ENCODE results near the gene LYRM2. TPM values are rescaled to one million over a fixed set of nuclear protein-coding genes. Genes with fewer than 3 reads are reported as not detected.

The LYRM2 gene
- total and polyA plus RNA-seq, 2 of the 8 experiments (the other 6 are each of a cell fraction or from before 2014, with no cell fraction given) = 7.3 to 25.7 TPM

- Histone ChIP-seq H4K20me1 (replicated peaks in 1 of 2; ENCODE audit: control insufficient read depth in 1 of 2, insufficient read depth in 2 of 2, low read length in 2 of 2) (no peaks in the 10 kb centered on the region), H3K56ac (replicated peaks; ENCODE audit: insufficient read length, low read depth, low read length) (no peak overlapping the region), H3K27me3 (replicated peaks in 1 of 4; ENCODE audit: control insufficient read depth in 3 of 4, extremely low read depth in 1 of 4, insufficient read depth in 3 of 4, low read length in 3 of 4) (no peaks in the 10 kb centered on the region), H3K23me2 (ENCODE audit: low read depth, low read length) (no peaks in the 10 kb centered on the region), H3K14ac (ENCODE audit: insufficient read length) (no peak overlapping the region), H2BK15ac (ENCODE audit: low read length) (no peak overlapping the region), H3K4ac (replicated peaks; ENCODE audit: insufficient read length, low read depth, low read length) (no peak overlapping the region), H4K91ac (replicated peaks; ENCODE audit: insufficient read length, low read length) (no peak overlapping the region), H3K4me2 (ENCODE audit: insufficient read depth in 1 of 2, low read depth in 2 of 2, low read length in 2 of 2) (no peak overlapping the region), H2BK120ac (replicated peaks; ENCODE audit: low read depth, low read length) (no peak overlapping the region), H2BK5ac (ENCODE audit: low read depth, low read length) (no peak overlapping the region), H2BK20ac (ENCODE audit: low read length) (no peak overlapping the region), H3K36me3 (ENCODE audit: control insufficient read depth in 2 of 4, insufficient read depth in 4 of 4, low read length in 3 of 4) (no peaks in the 10 kb centered on the region), H2BK12ac (ENCODE audit: low read depth, low read length) (no peak overlapping the region), H3K79me1 (ENCODE audit: low read depth, low read length) (no peaks in the 10 kb centered on the region), H3K27ac (ENCODE audit: low read depth, low read length) (no peak overlapping the region), H2AFZ (ENCODE audit: low read length) (no peak overlapping the region), H3K79me2 (ENCODE audit: control insufficient read depth in 1 of 2, insufficient read depth in 2 of 2, low read length in 2 of 2) (no peaks in the 10 kb centered on the region), H3K9me3 (ENCODE audit: insufficient read depth in 2 of 2, low read depth in 1 of 2, low read length in 1 of 2) (no peaks in the 10 kb centered on the region), H3K18ac (ENCODE audit: extremely low read depth, low read length) (no peak overlapping the region), H3K4me1 (replicated peaks in 1 of 4; ENCODE audit: control insufficient read depth in 3 of 4, insufficient read depth in 4 of 4, low read length in 3 of 4) (no peaks in the 10 kb centered on the region), H4K5ac (ENCODE audit: insufficient read length, low read depth, low read length) (no peak overlapping the region), H3K4me3 (ENCODE audit: extremely low read depth in 1 of 4, insufficient read depth in 2 of 4, low read depth in 3 of 4, low read length in 4 of 4) (no peak overlapping the region), H3K9ac (replicated peaks in 1 of 4; ENCODE audit: extremely low read depth in 1 of 4, low read depth in 3 of 4, low read length in 3 of 4) (no peak overlapping the region), H3K23ac (ENCODE audit: insufficient read length) (no peak overlapping the region), H2AK5ac (ENCODE audit: low read depth, low read length) (no peak overlapping the region), H4K8ac (ENCODE audit: extremely low read depth, insufficient read depth, low read length) (no peak overlapping the region)
- FAIRE-seq = no peak
- ChIA-PET CTCF (ENCODE audit: partially characterized antibody) (interaction anchor here (1.0 to 2.3 kb wide), 8 partner anchors 10 to 230 kb away, joined by 3 to 6 read pairs (median 4); no protein-coding TSS in a partner anchor), POLR2A (ENCODE audit: partially characterized antibody) (no interaction called here)
- DNase-seq (ENCODE audit: low read depth in 1 of 2, low spot score in 2 of 2) = no peak
- WGBS, 2 experiments (ENCODE audit: extremely low coverage in 1 of 2, insufficient coverage in 1 of 2, insufficient read length in 1 of 2, insufficient replicate concordance in 2 of 2, low coverage in 1 of 2, low lambda C conversion rate in 2 of 2, missing lambda C conversion rate in 1 of 2) = 90% methylated on average over 6 of the region's 6 CpGs; no CpG with 5 or more reads in 1 of the 2 experiments
- TF ChIP-seq CTCF (IDR thresholded peaks at IDR 0.05; ENCODE audit: control extremely low read depth in 1 of 3, insufficient read depth in 1 of 3, low read depth in 1 of 3, low read length in 3 of 3) = no peak
- TF ChIP-seq GABPA (IDR thresholded peaks at IDR 0.05; ENCODE audit: borderline replicate concordance, insufficient read depth, low read length) = no peak
- no peak for TF ChIP-seq SP4 (IDR thresholded peaks at IDR 0.05; ENCODE audit: low read length)
Measured at GRCh38 chr6:89602166-89602565, 36.4 kb downstream of the LYRM2 start.
